HK-2 (cell line): ENCODE results near the gene HOXB3.

Source experiments
- DNase-seq: peaks from one replicate; pipeline ENCODE4 v3.0.0-alpha.2; 2018; ENCODE audit not compliant: unreplicated experiment

Gene HOXB3

DNA sequence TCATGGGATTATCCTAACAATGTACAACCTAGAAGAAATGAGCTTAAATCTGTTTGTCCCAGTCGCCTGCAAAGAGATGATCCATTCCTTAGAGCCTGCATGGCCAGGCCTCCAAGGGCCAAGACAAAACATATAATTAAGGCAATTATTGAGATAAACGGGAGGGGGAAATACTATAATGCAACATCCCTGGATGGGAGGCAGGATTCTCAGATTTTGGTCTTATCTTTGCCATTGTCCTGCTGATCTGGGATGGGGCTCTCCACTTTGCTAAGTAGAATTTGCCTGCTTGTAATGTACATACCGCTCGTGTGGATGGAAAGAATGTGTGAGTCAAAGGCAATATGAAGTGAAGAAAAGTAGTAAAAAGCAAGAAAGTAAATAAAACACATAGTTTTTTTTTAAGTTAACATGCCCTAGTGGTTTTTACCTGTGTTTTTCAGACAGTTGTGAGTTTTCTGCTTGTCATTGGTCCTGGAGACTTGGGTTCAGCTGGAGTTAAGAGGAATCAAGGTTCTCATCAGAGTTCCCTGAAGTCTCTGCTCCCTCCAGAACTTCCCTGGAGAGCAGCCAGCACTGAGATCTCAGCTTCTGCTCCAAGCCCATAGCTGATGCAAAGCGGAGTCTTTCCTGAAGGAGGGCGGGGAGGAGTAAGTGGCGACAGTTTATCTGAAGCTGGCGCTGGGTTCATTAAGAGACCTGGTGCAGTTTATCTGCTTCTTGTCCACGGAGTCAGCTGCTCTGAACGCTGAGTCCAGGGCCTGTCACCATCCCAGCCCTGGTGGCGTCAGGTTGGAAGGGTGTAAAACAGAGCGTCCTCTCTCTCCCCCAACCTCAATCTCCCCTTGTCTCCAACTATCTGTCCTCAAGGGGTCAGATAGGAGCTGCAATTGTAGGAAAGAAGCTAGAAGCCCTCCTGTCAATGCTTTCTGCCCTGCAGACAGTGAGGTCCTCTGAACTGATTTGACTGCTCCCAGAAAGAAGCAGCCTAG, 89.3 kb downstream of the HOXB3 start:
- no peak for DNase-seq

DNA sequence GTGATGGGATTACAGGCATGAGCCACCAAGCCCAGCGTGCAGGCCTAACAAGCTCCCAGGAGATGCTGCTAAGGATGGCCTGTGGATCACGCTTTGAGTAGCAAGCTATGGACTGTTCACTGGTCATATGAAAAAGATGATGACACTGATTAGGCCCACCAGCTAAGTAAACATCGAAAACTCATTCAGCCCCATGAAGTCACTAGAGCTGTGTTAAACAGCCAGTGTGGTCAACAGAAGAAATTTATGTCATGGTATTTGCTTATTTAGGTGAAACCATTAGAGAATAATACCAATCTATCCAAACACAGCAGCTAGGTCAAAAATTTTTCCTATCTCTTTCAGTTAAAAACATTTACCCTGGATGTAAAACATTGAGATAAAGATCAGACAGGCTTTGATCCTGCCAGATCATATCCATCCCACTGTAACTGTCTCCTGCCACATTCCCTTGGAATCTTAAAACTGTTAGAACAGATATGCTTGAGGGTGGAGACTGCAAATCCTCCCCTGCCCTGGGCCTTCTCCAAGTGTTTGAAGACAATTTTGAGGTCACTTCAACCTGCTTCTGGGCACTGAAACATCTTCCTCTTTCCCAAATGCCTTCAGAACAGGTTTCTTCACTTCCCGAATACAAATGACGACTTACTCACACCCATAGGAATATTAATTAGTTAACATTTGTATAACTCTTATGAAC, 90.2 kb downstream of the HOXB3 start:
- DNase-seq, result no peak

DNA sequence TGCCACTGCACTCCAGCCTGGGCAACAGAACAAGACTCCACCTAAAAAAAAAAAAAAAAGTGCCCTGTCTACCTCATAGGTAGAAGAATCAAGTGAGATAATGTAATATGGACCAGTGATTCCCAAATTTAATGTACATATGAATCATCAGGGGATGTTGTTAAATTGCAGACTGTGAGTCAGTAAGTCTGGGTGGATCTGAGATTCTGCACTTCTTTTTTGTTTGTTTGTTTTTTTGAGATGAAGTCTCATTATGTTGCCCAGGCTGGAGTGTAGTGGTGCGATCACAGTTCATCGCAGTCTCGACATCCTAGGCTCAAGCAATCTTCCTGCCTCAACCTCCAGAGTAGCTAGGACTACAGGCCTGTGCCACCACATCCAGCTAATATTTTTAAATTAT, 90.8 kb downstream of the HOXB3 start:
- no peak for DNase-seq
